ENCODE results near the gene MBD2. TPM values are rescaled to one million over a fixed set of nuclear protein-coding genes. Genes with fewer than 3 reads are reported as not detected.
"Not testable (repeated sequence)": the region's sequence is repeated elsewhere in the genome, so short reads cannot be mapped to it uniquely, and the experiment has no call there.

MBD2 gene
- total RNA-seq, 1 donor from 2014 or later, result 23.8 TPM

- no peak for DNase-seq
Observed at GRCh38 chr18:54148678-54149077, 75.8 kb downstream of the MBD2 start.

- DNase-seq, result no peak
Observed at GRCh38 chr18:54148151-54148550, 76.3 kb downstream of the MBD2 start.

DNA sequence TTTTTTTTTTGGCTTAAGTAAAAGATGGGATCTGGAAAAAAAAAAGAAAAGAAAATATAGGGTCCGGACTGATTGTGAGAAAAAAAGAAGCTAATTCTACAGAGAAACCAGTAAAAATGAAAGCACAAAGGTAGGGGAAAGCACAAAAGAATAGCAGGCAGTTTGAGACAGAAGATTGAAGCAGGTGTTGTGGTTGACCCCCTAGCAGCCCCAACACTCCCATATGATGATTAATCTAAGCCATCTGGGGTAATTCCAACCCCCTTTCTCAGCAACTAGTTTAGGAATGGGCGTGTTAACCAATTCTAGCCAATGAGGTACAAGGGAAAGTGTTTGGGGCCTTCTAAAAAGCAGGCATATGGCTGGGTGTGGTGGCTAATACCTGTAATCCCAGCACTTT lies 77.0 kb downstream of the MBD2 start:
- no peak for DNase-seq

DNA sequence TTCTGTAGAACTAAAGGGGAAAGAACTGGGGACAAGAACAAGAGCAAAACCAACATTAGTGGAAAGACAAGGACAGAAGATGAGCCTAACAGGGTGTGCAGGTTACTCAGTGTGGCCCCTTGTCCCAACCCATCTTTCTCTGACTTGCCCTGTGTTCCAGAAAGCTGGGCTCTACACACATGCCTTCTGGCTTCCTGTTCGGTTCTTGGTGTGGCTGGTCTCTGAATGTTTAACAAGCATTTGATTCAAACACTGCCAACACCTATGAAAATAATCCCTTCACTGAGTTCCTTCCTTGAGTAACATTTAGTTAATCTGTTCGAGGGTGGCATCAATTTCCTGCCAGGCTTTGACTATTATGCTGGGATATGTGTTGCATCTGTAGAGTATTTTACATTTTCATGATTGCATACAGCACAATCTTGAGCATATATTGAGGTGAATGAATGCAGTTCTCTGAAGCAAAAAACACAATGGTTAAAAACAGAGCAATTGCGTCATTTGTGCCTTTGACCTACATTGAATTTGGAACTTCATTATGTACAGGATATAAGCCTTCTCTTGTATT lies 83.3 kb downstream of the MBD2 start:
- no peak for DNase-seq

- no peak for DNase-seq
Observed at GRCh38 chr18:54140641-54141040, 83.8 kb downstream of the MBD2 start.

- no peak for DNase-seq
Observed at GRCh38 chr18:54135216-54135615, 89.3 kb downstream of the MBD2 start.

- DNase-seq, result no peak
Observed at GRCh38 chr18:54134053-54134452, 90.4 kb downstream of the MBD2 start.

GRCh38 chr18:54130631-54131030 lies 93.8 kb downstream of the MBD2 start:
- no peak for DNase-seq

DNA sequence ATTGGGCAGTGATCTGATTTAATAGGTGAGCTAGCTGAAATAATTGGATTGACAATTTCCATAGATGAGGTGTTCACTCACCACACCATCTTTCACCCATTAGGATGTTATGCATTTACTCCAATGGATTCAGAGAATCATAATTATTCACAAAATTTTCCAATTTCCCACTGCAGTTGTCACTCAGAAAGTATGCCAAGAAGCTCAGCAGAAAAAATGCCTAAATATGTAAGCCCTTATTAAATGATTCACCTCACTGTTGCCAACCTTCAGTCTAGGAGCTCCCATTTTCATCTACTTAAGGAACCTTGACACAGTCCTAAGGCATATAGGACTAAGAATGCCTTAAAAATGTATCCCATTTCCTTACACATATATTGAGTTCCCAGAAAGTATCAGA lies 94.3 kb downstream of the MBD2 start:
- no peak for DNase-seq

GRCh38 chr18:54129448-54130067 lies 94.9 kb downstream of the MBD2 start:
- no peak for DNase-seq

DNA sequence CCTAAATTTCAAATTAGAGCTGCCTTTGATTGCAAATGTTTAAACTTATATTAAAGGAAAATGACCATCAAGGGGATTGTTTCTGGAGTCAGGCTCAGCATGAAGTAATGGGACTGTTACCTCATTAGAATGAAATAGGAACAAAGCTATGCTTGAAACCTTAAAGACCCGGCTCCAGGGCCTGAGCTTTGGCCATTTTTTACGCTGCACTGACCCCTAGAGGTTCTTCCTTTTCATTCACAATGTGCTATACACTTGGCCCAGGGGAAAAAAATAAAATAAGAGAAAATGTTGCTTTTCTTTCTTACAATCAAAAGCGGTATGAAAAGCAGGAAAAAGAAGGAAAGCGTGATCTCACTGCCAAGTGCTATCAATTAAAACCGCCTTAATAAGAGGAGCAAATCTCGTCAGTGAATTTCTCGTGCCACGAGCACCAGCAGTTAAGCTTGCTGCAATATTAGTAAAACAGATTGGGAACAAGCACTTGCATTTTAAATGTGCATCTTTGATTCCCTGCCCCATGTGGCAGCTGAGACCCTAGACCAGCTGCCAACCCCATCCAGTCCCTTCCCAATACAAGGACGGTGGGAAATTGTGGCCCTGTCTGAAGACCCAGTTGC lies 96.6 kb downstream of the MBD2 start:
- no peak for DNase-seq

- no peak for DNase-seq
Observed at GRCh38 chr18:54125429-54125828, 99.0 kb downstream of the MBD2 start.

GRCh38 chr18:54123720-54124440 lies 100.6 kb downstream of the MBD2 start:
- DNase-seq, result not testable (repeated sequence)

DNA sequence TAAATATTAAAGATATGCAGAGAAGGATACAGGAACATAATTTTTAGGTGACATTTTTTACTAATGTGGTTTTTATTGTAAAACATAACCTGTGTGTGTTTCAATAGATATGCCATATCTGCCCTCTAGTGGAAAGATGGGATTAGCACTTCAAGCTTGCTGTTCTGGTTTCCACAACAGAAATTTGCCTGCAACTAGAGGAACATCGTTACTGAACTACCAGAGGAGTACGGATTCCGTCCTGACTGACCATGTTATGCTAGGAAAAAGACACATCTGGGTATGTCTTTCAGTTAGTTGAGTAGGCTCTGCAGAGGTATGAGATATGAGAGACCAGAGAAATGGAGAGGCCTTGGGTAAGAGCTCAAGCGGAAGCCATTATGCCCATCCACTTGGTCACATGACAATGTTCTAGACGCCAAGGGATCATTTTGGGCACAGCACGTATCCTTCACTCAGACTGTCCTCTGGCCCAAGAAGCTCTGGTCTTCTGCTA lies 104.9 kb downstream of the MBD2 start:
- DNase-seq, result peak; percentile 27

DNA sequence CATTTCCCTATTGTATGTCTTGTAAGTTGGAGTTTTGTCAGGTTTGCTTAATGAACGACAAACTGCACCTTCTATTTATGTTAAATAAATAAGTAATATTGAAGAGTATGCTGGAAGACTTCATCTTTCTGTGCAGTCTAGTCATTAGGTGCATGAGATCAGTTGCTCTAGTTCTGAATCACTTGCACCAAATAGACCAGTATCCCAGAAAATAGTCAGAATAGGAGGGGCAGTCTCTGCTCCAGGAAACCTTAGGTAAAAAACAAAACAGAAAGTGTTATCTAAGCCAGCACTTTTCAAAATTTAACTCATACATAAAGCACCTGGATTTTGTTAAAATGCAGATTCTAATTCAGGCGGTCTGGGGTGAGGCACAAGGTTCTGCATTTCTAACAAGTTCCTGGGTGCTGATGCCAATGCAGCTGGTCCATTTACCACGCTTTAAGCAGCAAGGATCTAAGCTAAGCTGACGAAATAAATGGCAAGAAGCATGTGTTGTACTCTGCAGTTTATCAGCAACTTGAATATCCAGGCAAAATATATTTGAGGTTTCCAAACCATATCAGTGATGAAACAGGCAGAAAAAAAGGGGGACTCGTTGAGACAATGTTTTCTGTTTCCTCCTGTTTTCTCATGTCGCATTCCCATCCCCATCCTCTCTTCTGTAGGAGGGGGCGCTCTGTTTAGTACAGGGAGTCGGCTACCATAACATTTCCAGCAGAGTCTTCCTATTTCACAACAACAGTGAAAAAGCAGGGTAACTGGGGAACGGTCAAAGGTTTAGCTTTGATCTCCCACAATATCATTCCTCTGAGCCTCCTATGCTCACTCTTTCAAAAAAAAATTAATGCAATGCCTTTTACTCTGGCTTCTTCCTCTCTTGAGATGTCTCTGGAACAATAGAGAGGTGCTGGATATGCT lies 106.4 kb downstream of the MBD2 start:
- DNase-seq, result no peak

- no peak for DNase-seq
Observed at GRCh38 chr18:54116541-54117257, 107.8 kb downstream of the MBD2 start.

- no peak for DNase-seq
Observed at GRCh38 chr18:54112356-54112755, 112.1 kb downstream of the MBD2 start.

DNA sequence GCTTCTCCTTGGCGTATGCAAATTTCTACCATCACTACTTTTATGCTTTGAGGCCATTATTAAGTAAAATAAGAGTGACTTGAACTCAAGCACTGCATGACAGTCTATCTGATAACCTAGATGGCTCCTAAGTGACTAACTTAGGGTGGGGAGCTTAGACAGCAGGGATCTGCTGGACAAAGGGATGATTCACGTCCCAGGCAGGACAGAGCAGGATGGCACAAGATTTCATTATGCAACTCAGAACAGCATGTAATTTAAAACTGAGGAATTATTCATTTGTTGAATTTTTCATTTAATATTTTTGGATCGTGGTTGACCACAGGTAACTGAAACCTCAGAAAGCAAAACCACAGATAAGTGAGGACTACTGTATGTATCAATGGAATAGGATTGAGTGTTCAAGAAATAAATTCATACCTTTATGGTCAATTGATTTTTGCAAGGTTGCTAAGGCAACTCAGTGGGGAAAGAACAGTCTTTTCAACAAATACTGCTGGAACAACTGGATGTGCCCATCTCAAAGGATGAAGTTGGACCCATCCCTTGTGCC lies 115.3 kb downstream of the MBD2 start:
- DNase-seq, result no peak

DNA sequence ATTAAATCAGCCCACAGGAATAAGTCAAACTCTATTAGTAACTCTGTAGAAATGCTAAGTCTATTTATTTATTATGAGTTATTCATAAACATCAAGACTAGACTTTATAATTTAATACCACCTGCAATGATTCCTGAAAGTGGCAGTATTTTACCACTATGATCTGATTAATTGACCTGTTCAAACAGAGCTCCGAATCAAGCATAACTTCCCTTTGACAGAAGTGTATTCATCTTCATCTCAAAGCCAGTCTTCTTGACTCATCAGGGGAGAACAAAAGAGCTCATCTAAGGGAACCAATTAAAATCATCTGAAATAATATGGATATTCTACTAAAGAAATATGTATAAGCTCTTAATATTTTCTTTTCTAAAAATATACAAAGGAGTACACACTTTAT lies 122.3 kb downstream of the MBD2 start:
- no peak for DNase-seq
